Measurements from ENCODE around the gene CDH2.

CDH2 gene

DNA sequence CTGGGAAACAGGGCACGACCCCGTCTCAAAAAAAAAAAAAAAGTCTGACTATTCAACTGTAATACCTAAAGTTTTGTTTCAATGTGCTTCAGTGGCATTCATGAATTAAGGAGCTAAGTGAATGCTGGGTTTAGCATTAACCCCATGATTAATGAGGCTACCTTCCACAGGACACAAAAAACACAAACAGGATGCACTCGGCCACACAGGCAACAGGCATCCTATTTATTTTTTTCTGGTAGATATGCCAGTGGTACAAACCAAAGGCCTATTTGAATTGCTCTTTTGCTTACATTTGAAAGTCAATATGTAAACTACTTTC is 48.3 kb downstream of the CDH2 start:
- FAIRE-seq (no peak), DNase-seq (ENCODE audit: low spot score) (no peak)

GRCh38 chr18:28127763-28128658 is 48.9 kb downstream of the CDH2 start:
- FAIRE-seq (peak; percentile 75), DNase-seq (ENCODE audit: low spot score) (peak; percentile 64)

- FAIRE-seq (no peak), DNase-seq (ENCODE audit: low spot score) (no peak)
These were observed 49.7 kb downstream of the CDH2 start for GRCh38 chr18:28127228-28127627.

DNA sequence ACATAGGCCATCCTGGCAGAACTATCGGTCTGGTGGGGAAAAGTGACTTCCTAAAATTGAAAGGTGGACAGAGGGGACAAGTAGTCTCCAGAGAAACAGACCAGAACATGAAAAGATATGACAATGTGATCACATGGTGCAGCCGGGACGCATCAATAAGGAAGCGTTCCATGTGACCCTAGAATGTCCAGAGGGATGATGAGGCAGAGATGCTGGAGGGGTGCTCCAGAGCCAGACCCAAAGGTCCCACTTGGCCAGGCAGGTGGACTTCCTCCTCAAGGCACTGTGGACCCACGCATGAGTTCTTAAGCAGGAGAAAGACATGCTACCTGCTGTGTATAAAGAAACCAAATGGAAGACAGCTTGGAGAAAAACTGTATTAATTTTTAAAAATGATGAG is 50.2 kb downstream of the CDH2 start:
- FAIRE-seq (no peak), DNase-seq (ENCODE audit: low spot score) (no peak)

- no peak for DNase-seq (ENCODE audit: low spot score)
- FAIRE-seq, result no peak
These were observed 51.9 kb downstream of the CDH2 start for GRCh38 chr18:28125051-28125450.

- no peak for DNase-seq (ENCODE audit: low spot score)
- FAIRE-seq, result no peak
These were observed 52.5 kb downstream of the CDH2 start for GRCh38 chr18:28124131-28125029.

DNA sequence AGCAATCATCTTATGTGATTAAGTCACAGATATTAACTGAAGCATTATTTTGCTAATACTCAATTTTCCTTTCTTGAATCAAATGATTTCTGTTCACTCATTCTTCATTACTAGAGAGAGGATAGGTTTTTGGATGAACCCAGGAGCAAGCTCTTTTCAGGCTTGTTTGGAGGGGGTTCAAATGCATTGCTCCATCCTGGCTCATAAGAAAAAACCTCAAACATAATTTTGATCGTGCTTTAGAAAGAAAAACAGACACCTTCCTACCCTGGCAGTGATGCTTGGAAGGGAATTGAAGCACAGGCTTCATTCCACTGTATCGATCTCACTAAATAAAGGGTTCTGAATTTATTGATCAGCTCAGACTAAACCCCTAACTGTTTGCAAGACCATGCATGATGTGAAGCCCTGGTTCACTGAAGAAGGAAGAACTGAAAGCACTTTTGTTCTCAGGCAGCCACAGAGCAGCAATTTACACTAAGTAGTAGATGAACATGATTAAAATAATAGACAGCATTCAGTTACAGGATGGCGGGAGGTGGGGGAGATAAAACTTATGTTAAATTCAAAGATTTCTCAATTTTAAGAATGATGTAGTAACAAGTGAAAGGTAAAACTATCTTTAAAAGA is 53.4 kb downstream of the CDH2 start:
- DNase-seq (ENCODE audit: low spot score) (no peak), FAIRE-seq (no peak)

DNA sequence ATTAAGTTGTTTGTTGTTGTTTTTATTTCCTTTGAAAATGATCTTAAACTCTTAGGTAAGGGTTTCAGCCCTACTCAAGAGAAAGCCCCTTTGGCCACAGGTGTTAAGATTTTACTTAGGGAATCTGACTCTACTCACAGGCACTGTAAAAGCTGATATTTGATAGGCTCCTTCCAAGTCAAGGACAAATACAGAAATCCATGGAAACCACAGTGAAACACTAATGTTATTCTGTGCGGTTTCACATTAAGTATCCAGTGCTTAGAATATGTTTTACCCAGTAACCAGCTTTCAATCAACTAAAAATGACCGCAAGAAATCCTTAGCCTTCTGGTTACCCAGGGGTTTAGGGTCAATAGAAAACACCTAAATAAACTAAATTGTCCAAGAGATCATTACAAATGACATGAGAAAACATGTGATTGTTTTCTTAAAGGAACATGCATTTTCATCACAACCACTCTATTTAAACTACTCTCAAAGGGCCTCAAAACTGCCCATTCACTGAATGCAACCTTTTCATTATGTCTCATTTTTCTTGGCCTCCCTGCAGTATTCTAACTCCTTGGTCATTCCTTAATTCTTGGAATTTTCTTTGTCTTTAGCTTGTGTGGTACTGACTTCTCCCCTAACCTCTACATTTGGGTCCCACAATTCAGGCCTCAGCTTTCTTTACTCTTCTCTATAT is 56.0 kb downstream of the CDH2 start:
- FAIRE-seq (no peak), DNase-seq (ENCODE audit: low spot score) (no peak)

GRCh38 chr18:28116461-28116860 is 60.5 kb downstream of the CDH2 start:
- DNase-seq (ENCODE audit: low spot score) (no peak), FAIRE-seq (peak; percentile 42)

- peak; percentile 98 for FAIRE-seq
- peak; percentile 100 for DNase-seq (ENCODE audit: low spot score)
These were observed 61.8 kb downstream of the CDH2 start for GRCh38 chr18:28115149-28115550.

GRCh38 chr18:28114472-28114871 is 62.5 kb downstream of the CDH2 start:
- FAIRE-seq, result no peak
- peak; percentile 89 for DNase-seq (ENCODE audit: low spot score)

DNA sequence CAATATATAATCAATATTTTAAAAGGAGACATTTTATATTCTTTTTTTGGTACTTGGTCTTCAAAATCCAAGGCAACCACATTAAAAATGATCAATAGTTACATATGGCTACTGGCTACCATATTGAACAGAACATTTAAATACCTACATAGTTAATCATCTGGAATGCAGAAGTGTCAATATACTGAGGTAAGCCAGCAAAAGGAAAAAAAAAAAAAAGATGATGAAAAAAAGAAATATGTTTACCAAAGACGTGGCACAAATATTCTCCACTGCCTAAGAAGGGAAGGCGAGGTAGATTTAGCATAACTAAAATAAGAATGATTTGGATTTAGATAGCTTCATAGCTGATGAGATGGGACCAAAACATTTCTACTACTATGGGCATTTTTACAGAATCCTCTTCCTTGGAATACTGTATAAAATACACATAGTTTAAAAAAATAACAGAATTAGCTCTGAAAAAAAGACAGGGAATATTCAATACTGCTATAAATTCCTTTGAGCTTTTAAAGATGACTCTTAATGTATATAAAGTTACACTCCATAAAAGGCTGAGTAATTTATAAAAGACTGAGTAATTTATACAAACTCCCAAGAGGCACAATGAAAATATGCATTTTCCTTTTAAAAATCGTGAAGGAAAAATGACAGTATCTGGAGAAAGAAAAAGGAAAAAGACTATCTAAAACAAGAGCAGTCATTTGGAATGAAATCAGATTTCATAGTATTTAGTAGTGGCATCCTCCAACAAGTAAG is 63.5 kb downstream of the CDH2 start:
- FAIRE-seq (no peak), DNase-seq (ENCODE audit: low spot score) (no peak)

- FAIRE-seq, result peak; percentile 97
These were observed 64.9 kb downstream of the CDH2 start for GRCh38 chr18:28112056-28112470.

GRCh38 chr18:28110924-28111323 is 66.0 kb downstream of the CDH2 start:
- no peak for DNase-seq (ENCODE audit: low spot score)
- no peak for FAIRE-seq

More at GRCh38 chr18:28112056-28112470, 64.9 kb downstream of the CDH2 start:
- DNase-seq (ENCODE audit: low spot score), result peak; percentile 97

DNA sequence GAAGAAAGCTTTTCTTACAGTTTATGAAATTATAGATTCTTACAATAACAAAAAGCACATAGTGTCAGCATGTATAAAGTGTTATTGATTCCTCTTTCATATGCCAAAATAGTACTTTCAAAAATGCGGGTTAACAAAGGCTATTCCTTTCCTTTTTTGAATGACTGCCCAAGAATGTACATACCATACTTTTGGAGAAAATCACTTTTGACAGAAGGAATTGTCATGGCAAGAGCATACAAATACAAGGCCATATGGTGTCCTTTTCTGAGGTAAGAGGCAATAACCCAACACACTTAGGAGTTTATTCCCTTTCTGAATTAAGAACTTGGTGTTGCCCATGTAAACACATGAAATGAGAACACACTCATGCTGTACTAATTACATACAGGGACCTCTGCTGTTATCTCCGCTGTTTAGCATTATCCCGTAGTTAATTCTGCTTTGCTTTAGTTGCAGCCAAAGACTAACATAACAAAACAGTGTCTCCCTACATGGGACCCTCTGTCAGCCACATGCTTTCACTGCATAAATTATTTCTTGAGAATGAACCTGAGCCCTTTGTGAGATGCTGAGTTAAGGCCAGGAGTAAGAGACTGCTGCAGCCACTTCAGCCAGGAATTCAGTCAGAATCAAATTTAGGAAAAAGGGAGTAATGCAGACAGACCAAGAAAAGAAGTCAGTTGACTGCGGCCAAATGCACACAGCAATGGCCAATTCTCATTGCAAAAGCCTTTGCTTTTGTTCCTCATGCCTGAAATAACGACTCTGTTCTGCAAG is 67.0 kb downstream of the CDH2 start:
- FAIRE-seq, result no peak

DNA sequence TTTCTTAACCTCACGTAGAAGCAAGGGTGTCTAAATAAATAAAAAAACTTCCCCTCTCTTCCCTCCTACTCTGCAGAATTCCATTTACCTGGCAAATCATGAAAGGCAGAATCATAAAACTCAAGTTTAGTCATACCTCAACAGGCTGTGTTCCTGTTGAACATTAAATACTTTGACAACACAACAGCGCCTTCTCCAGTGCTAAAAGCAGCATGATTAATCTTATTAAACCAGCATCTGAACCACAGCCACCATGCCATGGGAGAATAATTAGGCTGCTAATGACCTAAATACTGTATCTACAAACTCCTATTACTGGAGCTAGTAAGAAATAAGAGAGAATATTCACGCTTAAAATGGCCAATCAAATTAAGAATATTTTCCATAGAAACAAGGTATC is 68.1 kb downstream of the CDH2 start:
- peak; percentile 85 for FAIRE-seq

More for the DNA sequence above, 67.0 kb downstream of the CDH2 start:
- DNase-seq (ENCODE audit: low spot score), result no peak

GRCh38 chr18:28108254-28108653 is 68.7 kb downstream of the CDH2 start:
- FAIRE-seq, result no peak

More for the DNA sequence above, 68.1 kb downstream of the CDH2 start:
- DNase-seq (ENCODE audit: low spot score), result peak; percentile 53

DNA sequence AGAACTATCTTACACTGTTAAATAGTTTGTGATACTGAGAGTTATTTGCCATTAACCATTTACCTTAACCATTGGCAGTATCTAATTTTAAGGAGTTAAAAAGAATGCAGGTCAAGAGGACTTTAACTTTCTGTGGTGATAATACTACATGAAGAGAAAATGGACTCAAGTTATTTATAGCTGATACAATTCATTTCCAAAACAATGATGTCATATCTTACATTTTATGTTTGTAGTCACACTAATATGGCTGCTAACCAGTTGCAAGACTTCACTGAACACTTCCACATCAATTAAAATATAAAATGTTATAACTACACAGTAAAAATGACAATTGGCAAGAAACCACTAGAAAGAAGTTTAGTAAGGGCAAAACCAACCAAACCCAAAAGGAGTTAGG is 77.7 kb downstream of the CDH2 start:
- FAIRE-seq, result no peak

More at GRCh38 chr18:28108254-28108653, 68.7 kb downstream of the CDH2 start:
- DNase-seq (ENCODE audit: low spot score), result no peak

GRCh38 chr18:28095631-28096030 is 81.3 kb downstream of the CDH2 start:
- FAIRE-seq, result no peak

More for the DNA sequence above, 77.7 kb downstream of the CDH2 start:
- no peak for DNase-seq (ENCODE audit: low spot score)

GRCh38 chr18:28095041-28095440 is 81.9 kb downstream of the CDH2 start:
- peak; percentile 22 for DNase-seq (ENCODE audit: low spot score)
- no peak for FAIRE-seq

More at GRCh38 chr18:28095631-28096030, 81.3 kb downstream of the CDH2 start:
- no peak for DNase-seq (ENCODE audit: low spot score)

Data from RCC 7860 (cell line).